ENCODE results near the gene LCA5. TPM values are rescaled to one million over a fixed set of nuclear protein-coding genes. Genes with fewer than 3 reads are reported as not detected.

The LCA5 gene
- total and polyA plus RNA-seq, 12 donors: 0.94 to 2.7 (median 2.1) TPM

- Histone ChIP-seq H3K4me1 (peaks cover 0 to 12% (median 6%) of the 10 kb centered on the region in 9 donors), H3K36me3 (no peaks in the 10 kb centered on the region), H3K27ac (peak overlapping the region in 6 of 10 donors; percentile 14 to 51 (median 21)), H3K9me3 (peaks cover 0 to 10% (median 0%) of the 10 kb centered on the region in 11 donors), H3K27me3 (no peaks in the 10 kb centered on the region), H3K4me3 (no peak overlapping the region)
- TF ChIP-seq, protein P1, sequence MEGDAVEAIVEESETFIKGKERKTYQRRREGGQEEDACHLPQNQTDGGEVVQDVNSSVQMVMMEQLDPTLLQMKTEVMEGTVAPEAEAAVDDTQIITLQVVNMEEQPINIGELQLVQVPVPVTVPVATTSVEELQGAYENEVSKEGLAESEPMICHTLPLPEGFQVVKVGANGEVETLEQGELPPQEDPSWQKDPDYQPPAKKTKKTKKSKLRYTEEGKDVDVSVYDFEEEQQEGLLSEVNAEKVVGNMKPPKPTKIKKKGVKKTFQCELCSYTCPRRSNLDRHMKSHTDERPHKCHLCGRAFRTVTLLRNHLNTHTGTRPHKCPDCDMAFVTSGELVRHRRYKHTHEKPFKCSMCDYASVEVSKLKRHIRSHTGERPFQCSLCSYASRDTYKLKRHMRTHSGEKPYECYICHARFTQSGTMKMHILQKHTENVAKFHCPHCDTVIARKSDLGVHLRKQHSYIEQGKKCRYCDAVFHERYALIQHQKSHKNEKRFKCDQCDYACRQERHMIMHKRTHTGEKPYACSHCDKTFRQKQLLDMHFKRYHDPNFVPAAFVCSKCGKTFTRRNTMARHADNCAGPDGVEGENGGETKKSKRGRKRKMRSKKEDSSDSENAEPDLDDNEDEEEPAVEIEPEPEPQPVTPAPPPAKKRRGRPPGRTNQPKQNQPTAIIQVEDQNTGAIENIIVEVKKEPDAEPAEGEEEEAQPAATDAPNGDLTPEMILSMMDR (IDR thresholded peaks at IDR 0.05): no peak
- intact Hi-C loops (cut with DNase I): no loop called here
- 49 to 55% methylated on average over 12 of the region's 12 CpGs for WGBS, 2 donors
- ATAC-seq: peak in 7 of 8 donors; percentile 38 to 86 (median 54)
- no peak for DNase-seq
Observed at GRCh38 chr6:79525272-79526100, 11.7 kb downstream of the LCA5 start.

DNA sequence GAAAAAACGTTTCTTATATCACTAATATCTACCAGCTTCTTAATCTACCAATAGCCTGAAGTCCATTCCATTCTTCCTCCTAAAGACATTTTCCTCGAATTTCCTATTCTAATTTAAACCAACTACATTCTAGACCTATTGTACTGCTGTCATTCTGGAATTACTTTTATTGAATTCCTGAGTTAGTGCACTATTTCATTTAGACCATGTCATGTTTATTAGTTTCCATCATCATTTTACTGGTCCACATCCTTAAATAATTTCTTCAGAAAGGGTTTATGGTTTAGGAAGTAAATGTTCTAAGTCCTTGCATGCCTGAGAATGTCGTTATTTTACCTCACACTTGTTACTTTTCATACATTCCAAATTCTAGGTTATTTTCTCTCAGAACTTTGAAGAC is 13.2 kb downstream of the LCA5 start:
- peaks cover 0 to 12% (median 6%) of the 10 kb centered on the region in 9 donors for H3K4me1 ChIP-seq
- H3K4me3 ChIP-seq: no peak overlapping the region
- WGBS, 2 donors: 92 to 93% methylated on average over 3 of the region's 3 CpGs
- H3K9me3 ChIP-seq: peaks cover 0 to 10% (median 0%) of the 10 kb centered on the region in 11 donors
- H3K27me3 ChIP-seq: no peaks in the 10 kb centered on the region
- no peaks in the 10 kb centered on the region for H3K36me3 ChIP-seq
- intact Hi-C loops (cut with DNase I): no loop called here
- ATAC-seq (no peak), DNase-seq (no peak)
- no peak overlapping the region for H3K27ac ChIP-seq
- TF ChIP-seq, protein P1 (IDR thresholded peaks at IDR 0.05): no peak

DNA sequence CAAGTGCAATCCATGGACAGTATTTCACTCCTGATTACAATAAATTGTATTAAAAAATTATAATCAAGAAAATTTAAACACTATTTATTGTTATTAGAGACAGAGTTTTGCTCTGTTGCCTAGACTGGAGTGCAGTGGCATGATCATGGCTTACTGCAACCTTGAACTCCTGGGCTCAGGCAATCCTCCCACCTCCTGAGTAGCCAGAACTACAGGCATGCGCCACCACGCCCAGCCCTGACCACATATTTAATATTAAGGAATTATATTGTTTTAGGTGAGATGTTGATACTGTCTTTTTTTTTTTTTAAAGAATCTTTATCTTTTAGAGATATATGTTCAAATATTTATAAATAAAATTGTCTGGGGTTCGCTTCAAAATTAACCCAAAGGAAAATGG is 14.6 kb downstream of the LCA5 start:
- TF ChIP-seq, protein P1 (IDR thresholded peaks at IDR 0.05): no peak
- DNase-seq (no peak), ATAC-seq (no peak)
- no peak overlapping the region for H3K4me3 ChIP-seq
- intact Hi-C loops (cut with DNase I): no loop called here
- H3K4me1 ChIP-seq: peaks cover 0 to 12% (median 6%) of the 10 kb centered on the region in 9 donors
- WGBS, 2 donors: 97 to 99% methylated on average over 3 of the region's 3 CpGs
- H3K9me3 ChIP-seq: peaks cover 0 to 10% (median 0%) of the 10 kb centered on the region in 11 donors
- no peak overlapping the region for H3K27ac ChIP-seq
- peaks cover 0 to 6% (median 0%) of the 10 kb centered on the region in 9 donors for H3K36me3 ChIP-seq
- H3K27me3 ChIP-seq: no peaks in the 10 kb centered on the region

- 92 to 96% methylated on average over 1 of the region's 1 CpG for WGBS, 2 donors
- H3K36me3 ChIP-seq: peaks cover 0 to 6% (median 0%) of the 10 kb centered on the region in 9 donors
- ATAC-seq (no peak), DNase-seq (no peak)
- intact Hi-C loops (cut with DNase I): no loop called here
- H3K27me3 ChIP-seq: no peaks in the 10 kb centered on the region
- peaks cover 0 to 10% (median 0%) of the 10 kb centered on the region in 11 donors for H3K9me3 ChIP-seq
- H3K27ac ChIP-seq: no peak overlapping the region
- H3K4me1 ChIP-seq: peaks cover 0 to 7% (median 3%) of the 10 kb centered on the region in 9 donors
- TF ChIP-seq, protein P1 (IDR thresholded peaks at IDR 0.05): no peak
- no peak overlapping the region for H3K4me3 ChIP-seq
Observed at GRCh38 chr6:79520534-79520933, 16.7 kb downstream of the LCA5 start.

All from heart right ventricle (tissue), 16 donors.